HEK293T (cell line): ENCODE results near the gene CLIP3.

ENCODE experiments used
- ELF4 ChIP-seq: fragments of 450-650 bp; IDR thresholded peaks from 2 replicates; pipeline ENCODE4 v1.6.1; 2017; ENCODE audit warnings: antibody characterized with exemption
- FOXA1 ChIP-seq: fragments of 450-650 bp; IDR thresholded peaks from 2 replicates; pipeline ENCODE4 v1.6.1; 2016; ENCODE audit warnings: mild to moderate bottlenecking
- LEF1 ChIP-seq: fragments of 450-650 bp; IDR thresholded peaks from 2 replicates; pipeline ENCODE4 v1.6.1; 2017; ENCODE audit warnings: mild to moderate bottlenecking, borderline replicate concordance
- SP1 ChIP-seq: fragments of 450-650 bp; IDR thresholded peaks from 2 replicates; pipeline ENCODE4 v1.6.1; 2017
- SUZ12 ChIP-seq: fragments of 450-650 bp; IDR thresholded peaks from 2 replicates; pipeline ENCODE4 v1.6.1; 2016; ENCODE audit warnings: mild to moderate bottlenecking

DNA sequence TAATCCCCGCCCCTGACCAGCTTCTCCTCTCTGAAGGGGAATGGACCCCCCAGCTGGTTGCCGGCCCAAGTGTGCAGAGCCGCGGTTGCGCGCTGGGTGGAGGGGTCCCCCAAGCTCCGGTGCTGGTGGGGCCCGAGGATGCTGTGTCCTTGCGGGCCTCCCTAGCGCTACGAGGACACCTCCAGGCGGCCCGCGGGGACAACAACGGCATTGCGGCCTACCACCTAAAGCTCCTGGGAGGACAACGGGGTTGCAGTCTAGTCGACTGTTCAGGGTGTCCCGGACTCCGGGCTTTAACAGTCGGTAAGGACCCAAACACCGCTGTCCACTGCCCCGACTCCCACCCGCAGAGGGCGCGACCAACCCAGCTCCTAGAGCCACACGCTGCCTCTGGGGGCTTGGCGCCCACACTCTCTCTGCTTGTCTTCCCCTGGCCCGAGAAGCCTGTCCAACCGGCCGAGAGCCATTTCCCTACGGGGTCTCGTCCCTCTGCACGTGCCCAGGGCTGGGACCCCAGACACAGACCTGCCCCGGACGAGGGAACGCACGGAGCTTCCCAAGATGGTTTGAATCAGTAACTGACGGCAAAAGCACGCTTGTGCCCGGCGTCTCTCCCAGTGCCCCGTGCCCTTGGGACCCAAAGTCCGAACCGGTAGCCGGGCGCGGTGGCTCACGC lies 38.6 kb downstream of the CLIP3 start:
- TF ChIP-seq FOXA1 (no peak), SP1 (no peak), SUZ12 (no peak), LEF1 (no peak), ELF4 (no peak)
